Endodermal cell (in vitro differentiated cells): ENCODE measurements around the gene PRKRA. TPM values are rescaled to one million over a fixed set of nuclear protein-coding genes. Genes with fewer than 3 reads are reported as not detected.

Source experiments
- DNase-seq: peaks from one replicate; pipeline ENCODE4 v3.0.0-alpha.2; 2017
- H3K27ac ChIP-seq: 2 replicates; pipeline ENCODE4 v1.5.1; 2013; ENCODE audit warnings: mild to moderate bottlenecking, low read depth, low read length, moderate library complexity
- H3K27me3 ChIP-seq: 2 replicates; pipeline ENCODE4 v1.6.1; 2013; ENCODE audit warnings: mild to moderate bottlenecking, low read length, moderate library complexity; ENCODE audit not compliant: insufficient read depth, control insufficient read depth, poor library complexity, severe bottlenecking
- H3K36me3 ChIP-seq: 2 replicates; pipeline ENCODE4 v1.7.0; 2013; ENCODE audit warnings: mild to moderate bottlenecking, low read length, moderate library complexity; ENCODE audit not compliant: control insufficient read depth, insufficient read depth
- H3K4me1 ChIP-seq: one replicate; pipeline ENCODE4 v1.7.0; 2013; ENCODE audit warnings: low read length; ENCODE audit not compliant: control insufficient read depth, insufficient read depth
- H3K4me3 ChIP-seq: 2 replicates; pipeline ENCODE4 v1.5.1; 2013; ENCODE audit warnings: mild to moderate bottlenecking, low read length, moderate library complexity
- H3K9ac ChIP-seq: 2 replicates; pipeline ENCODE4 v1.6.1; 2013; ENCODE audit warnings: mild to moderate bottlenecking, low read length, moderate library complexity; ENCODE audit not compliant: poor library complexity, severe bottlenecking; ENCODE audit errors: extremely low read depth
- H3K9me3 ChIP-seq: 2 replicates; pipeline ENCODE4 v1.6.1; 2013; ENCODE audit warnings: mild to moderate bottlenecking, low read length, moderate library complexity; ENCODE audit not compliant: control insufficient read depth
- H3K27ac Mint-ChIP-seq: 2 replicates; pipeline ENCODE4 v1.8.0; 2020; ENCODE audit warnings: mixed read lengths
- H3K27me3 Mint-ChIP-seq: 2 replicates; pipeline ENCODE4 v1.8.0; 2021; ENCODE audit warnings: mild to moderate bottlenecking, mixed read lengths; ENCODE audit not compliant: insufficient read depth
- H3K36me3 Mint-ChIP-seq: 2 replicates; pipeline ENCODE4 v1.8.0; 2020; ENCODE audit warnings: low read depth, mixed read lengths
- H3K4me1 Mint-ChIP-seq: 2 replicates; pipeline ENCODE4 v1.8.0; 2020; ENCODE audit warnings: mixed read lengths
- H3K4me3 Mint-ChIP-seq: 2 replicates; pipeline ENCODE4 v1.8.0; 2020; ENCODE audit warnings: mild to moderate bottlenecking, moderate library complexity, mixed read lengths
- H3K9me3 Mint-ChIP-seq: 2 replicates; pipeline ENCODE4 v1.8.0; 2020; ENCODE audit warnings: mild to moderate bottlenecking, mixed read lengths
- CTCF ChIP-seq: fragments of 200-600 bp; sonication (generic); conservative IDR thresholded peaks from 2 replicates; pipeline ENCODE4 v1.5.0; 2021; ENCODE audit warnings: antibody characterized with exemption, mild to moderate bottlenecking
- WGBS, 2 experiments: methylation state at CpG; one replicate each; pipeline versions ENCODE4 v1.1.5 to v1.1.7; 2013; ENCODE audit warnings: missing lambda C conversion rate in 2 of 2, mixed read lengths in 1 of 2; ENCODE audit not compliant: insufficient coverage in 1 of 2, insufficient read length in 1 of 2; 5-methylcytosine and 5-hydroxymethylcytosine counted together
- total RNA-seq, 2 donors: library from RNA; stranded (reverse); fragmentation: NEBNext Ultra II Directional in 1 of 2; extraction: Animal tissue kit (Norgen Biotek cat#: 25700) in 1 of 2; gene quantifications; 2 replicates in 1 of 2; 3 replicates in 1 of 2; pipeline ENCODE4 v1.2.1, GENCODE V29; 2021

PRKRA gene
- total RNA-seq, 2 donors from 2014 or later = 66.4 to 74.4 TPM

GRCh38 chr2:178412047-178412446, 38.9 kb downstream of the PRKRA start:
- Histone ChIP-seq H3K27ac (no peak overlapping the region), H3K36me3 (no peaks in the 10 kb centered on the region), H3K9me3 (no peaks in the 10 kb centered on the region), H3K4me1 (no peaks in the 10 kb centered on the region), H3K9ac (no peak overlapping the region), H3K4me3 (no peak overlapping the region), H3K27me3 (no peaks in the 10 kb centered on the region)
- DNase-seq = no peak
- no peaks in the 10 kb centered on the region for H3K9me3 Mint-ChIP-seq
- WGBS, 2 experiments = 60 to 80% methylated on average over 2 to 3 of the region's 3 CpGs
- no peak overlapping the region for H3K4me3 Mint-ChIP-seq
- peaks cover 6% of the 10 kb centered on the region for H3K4me1 Mint-ChIP-seq
- TF ChIP-seq CTCF = no peak
- H3K27me3 Mint-ChIP-seq = no peaks in the 10 kb centered on the region
- H3K27ac Mint-ChIP-seq = no peak overlapping the region
- no peaks in the 10 kb centered on the region for H3K36me3 Mint-ChIP-seq

- TF ChIP-seq CTCF = no peak
- H3K4me1 Mint-ChIP-seq = peaks cover 5% of the 10 kb centered on the region
- no peak overlapping the region for H3K4me3 ChIP-seq
- no peaks in the 10 kb centered on the region for H3K27me3 Mint-ChIP-seq
- no peak overlapping the region for H3K4me3 Mint-ChIP-seq
- H3K36me3 ChIP-seq = no peaks in the 10 kb centered on the region
- no peaks in the 10 kb centered on the region for H3K9me3 ChIP-seq
- H3K36me3 Mint-ChIP-seq = no peaks in the 10 kb centered on the region
- no peak overlapping the region for H3K9ac ChIP-seq
- H3K4me1 ChIP-seq = no peaks in the 10 kb centered on the region
- no peak overlapping the region for H3K27ac ChIP-seq
- 84 to 96% methylated on average over 4 to 5 of the region's 5 CpGs for WGBS, 2 experiments
- H3K27ac Mint-ChIP-seq = no peak overlapping the region
- H3K9me3 Mint-ChIP-seq = no peaks in the 10 kb centered on the region
- no peaks in the 10 kb centered on the region for H3K27me3 ChIP-seq
- DNase-seq = no peak
Measured at GRCh38 chr2:178409261-178409660, 41.7 kb downstream of the PRKRA start.

- H3K9me3 Mint-ChIP-seq = no peaks in the 10 kb centered on the region
- H3K9me3 ChIP-seq = no peaks in the 10 kb centered on the region
- H3K9ac ChIP-seq = no peak overlapping the region
- no peaks in the 10 kb centered on the region for H3K4me1 ChIP-seq
- H3K27ac ChIP-seq = no peak overlapping the region
- no peak for TF ChIP-seq CTCF
- WGBS, 2 experiments = 86 to 100% methylated on average over 1 to 4 of the region's 4 CpGs
- no peaks in the 10 kb centered on the region for H3K27me3 Mint-ChIP-seq
- H3K36me3 Mint-ChIP-seq = no peaks in the 10 kb centered on the region
- H3K27ac Mint-ChIP-seq = no peak overlapping the region
- no peaks in the 10 kb centered on the region for H3K36me3 ChIP-seq
- H3K4me1 Mint-ChIP-seq = peaks cover 13% of the 10 kb centered on the region
- H3K4me3 ChIP-seq = no peak overlapping the region
- H3K4me3 Mint-ChIP-seq = no peak overlapping the region
- no peaks in the 10 kb centered on the region for H3K27me3 ChIP-seq
- DNase-seq = no peak
Measured at GRCh38 chr2:178404368-178404767, 46.6 kb downstream of the PRKRA start.
